OCI-LY1 (cell line): Measurements from ENCODE around the gene ITGB7.
A peak's percentile ranks its signal among the peaks of the same experiment; 100 is the strongest.

ENCODE experiments used
- H2AFZ ChIP-seq: fragments of 200-600 bp; sonication (generic), shearing (Covaris generic); 2 replicates; pipeline ENCODE4 v1.6.0; 2014; ENCODE audit warnings: antibody characterized with exemption, mild to moderate bottlenecking, low read length
- H3F3A ChIP-seq: fragments of 200-600 bp; sonication (generic), shearing (Covaris generic); 2 replicates; pipeline ENCODE4 v1.6.0; 2014; ENCODE audit warnings: mild to moderate bottlenecking, antibody characterized with exemption, low read length, moderate library complexity; ENCODE audit not compliant: insufficient read depth
- H3K27ac ChIP-seq: fragments of 200-600 bp; sonication (generic); 2 replicates; pipeline ENCODE4 v1.5.1; 2014; ENCODE audit warnings: low read length, mixed run types, mild to moderate bottlenecking, low read depth; ENCODE audit not compliant: poor library complexity, severe bottlenecking
- H3K27me3 ChIP-seq: fragments of 200-600 bp; sonication (generic); 2 replicates; pipeline ENCODE4 v1.6.0; 2014; ENCODE audit warnings: antibody characterized with exemption, mild to moderate bottlenecking, low read length, moderate library complexity; ENCODE audit not compliant: insufficient read depth
- H3K36me3 ChIP-seq: fragments of 200-600 bp; sonication (generic); 2 replicates; pipeline ENCODE4 v1.6.1; 2014; ENCODE audit warnings: mild to moderate bottlenecking, antibody characterized with exemption, low read length, moderate library complexity, mixed read lengths; ENCODE audit not compliant: insufficient read depth
- H3K4me1 ChIP-seq: fragments of 200-600 bp; sonication (generic); 2 replicates; pipeline ENCODE4 v1.5.1; 2014; ENCODE audit warnings: mild to moderate bottlenecking, low read length, moderate library complexity; ENCODE audit not compliant: insufficient read depth, severe bottlenecking
- H3K4me2 ChIP-seq: fragments of 200-600 bp; sonication (generic), shearing (Covaris generic); 2 replicates; pipeline ENCODE4 v1.6.1; 2014; ENCODE audit warnings: low read length
- H3K4me3 ChIP-seq: fragments of 200-600 bp; sonication (generic); 2 replicates; pipeline ENCODE4 v1.5.1; 2014; ENCODE audit warnings: low read length, low read depth, mild to moderate bottlenecking, mixed read lengths; ENCODE audit not compliant: poor library complexity, severe bottlenecking
- H3K79me2 ChIP-seq: fragments of 200-600 bp; shearing (Covaris generic); 2 replicates; pipeline ENCODE4 v1.6.1; 2016; ENCODE audit warnings: mixed run types, low read length, mixed read lengths; ENCODE audit not compliant: insufficient read depth
- H3K9ac ChIP-seq: fragments of 200-600 bp; sonication (generic), shearing (Covaris generic); 2 replicates; pipeline ENCODE4 v1.6.1; 2014; ENCODE audit warnings: mild to moderate bottlenecking, low read length, mixed read lengths
- H3K9me2 ChIP-seq: fragments of 200-600 bp; sonication (generic), shearing (Covaris generic); 2 replicates; pipeline ENCODE4 v1.6.1; 2014; ENCODE audit warnings: low read depth, mild to moderate bottlenecking, low read length, mixed read lengths
- H3K9me3 ChIP-seq: fragments of 200-600 bp; shearing (Covaris generic); 2 replicates; pipeline ENCODE4 v1.6.1; 2014; ENCODE audit warnings: low read length, mixed read lengths
- H4K20me1 ChIP-seq: fragments of 200-600 bp; sonication (generic), shearing (Covaris generic); 2 replicates; pipeline ENCODE4 v1.6.0; 2016; ENCODE audit warnings: mild to moderate bottlenecking, low read length; ENCODE audit not compliant: insufficient read depth
- CTCF ChIP-seq: fragments of 200-600 bp; sonication (generic), shearing (Covaris generic); IDR thresholded peaks from 2 replicates; pipeline ENCODE4 v1.5.1; 2017; ENCODE audit warnings: mild to moderate bottlenecking, antibody characterized with exemption, low read length, moderate library complexity, mixed read lengths
- EZH2 ChIP-seq: fragments of 200-600 bp; sonication (generic), shearing (Covaris generic); IDR thresholded peaks from 2 replicates; pipeline ENCODE4 v1.8.0; 2017; ENCODE audit warnings: borderline replicate concordance, mixed run types, mild to moderate bottlenecking, antibody characterized with exemption, low read length, moderate library complexity, mixed read lengths

ITGB7 gene

GRCh38 chr12:53207042-53207441 lies at the start of gene ITGB7:
TSS of gene ITGB7 (minus strand) at chr12:53207251. CDS start at chr12:53200443, 6,808 bp downstream.
- H3K27me3 ChIP-seq = no peaks in the 10 kb centered on the region
- H2AFZ ChIP-seq = no peak within 1 kb of the TSS
- H3K9me3 ChIP-seq = no peaks in the 10 kb centered on the region
- no peaks in the 10 kb centered on the region for H3K9me2 ChIP-seq
- H3K27ac ChIP-seq = peak within 1 kb of the TSS; percentile 71
- H3K4me2 ChIP-seq = peak within 1 kb of the TSS; percentile 75
- no peaks in the 10 kb centered on the region; the same call in 1 of the 2 replicates for H3F3A ChIP-seq
- no peaks in the 10 kb centered on the region for H3K36me3 ChIP-seq
- TF ChIP-seq CTCF (no peak), EZH2 (no peak)
- H3K79me2 ChIP-seq = no peaks in the 10 kb centered on the region
- peaks cover 46% of the 10 kb centered on the region for H3K4me1 ChIP-seq
- no peaks in the 10 kb centered on the region for H4K20me1 ChIP-seq
- peak within 1 kb of the TSS; percentile 59; the same call in 1 of the 2 replicates for H3K9ac ChIP-seq
- H3K4me3 ChIP-seq = peak within 1 kb of the TSS; percentile 57

- Histone ChIP-seq H3K4me3 (no peak overlapping the region), H2AFZ (no peak overlapping the region), H3K27me3 (no peaks in the 10 kb centered on the region), H4K20me1 (no peaks in the 10 kb centered on the region), H3K4me1 (peaks cover 31% of the 10 kb centered on the region), H3K36me3 (peaks cover 13% of the 10 kb centered on the region; the same call in 1 of the 2 replicates), H3K4me2 (0 out of 2 replicates have a peak overlapping the region, but pooled peaks have one; percentile 0), H3K79me2 (no peaks in the 10 kb centered on the region), H3K27ac (peak overlapping the region; percentile 38), H3F3A (no peaks in the 10 kb centered on the region), H3K9ac (no peak overlapping the region), H3K9me2 (no peaks in the 10 kb centered on the region), H3K9me3 (no peaks in the 10 kb centered on the region)
- TF ChIP-seq CTCF (no peak), EZH2 (no peak)
Observed at GRCh38 chr12:53255996-53256395, 48.9 kb upstream of the ITGB7 start.

- Histone ChIP-seq H3K27ac (peak overlapping the region; percentile 38), H2AFZ (no peak overlapping the region), H3K79me2 (no peaks in the 10 kb centered on the region), H3K4me3 (no peak overlapping the region), H3K9me2 (no peaks in the 10 kb centered on the region), H3K4me2 (no peak overlapping the region), H3F3A (no peaks in the 10 kb centered on the region), H3K36me3 (peaks cover 13% of the 10 kb centered on the region; the same call in 1 of the 2 replicates), H4K20me1 (no peaks in the 10 kb centered on the region), H3K9ac (no peak overlapping the region), H3K9me3 (no peaks in the 10 kb centered on the region), H3K4me1 (peaks cover 32% of the 10 kb centered on the region), H3K27me3 (no peaks in the 10 kb centered on the region)
- no peak for TF ChIP-seq CTCF
- no peak for TF ChIP-seq EZH2
Observed at GRCh38 chr12:53254816-53255545, 47.9 kb upstream of the ITGB7 start.
